Panc1 (cell line): ENCODE results near the gene PSRC1. TPM values are rescaled to one million over a fixed set of nuclear protein-coding genes. Genes with fewer than 3 reads are reported as not detected.

Experiments used
- ATAC-seq: fragments of 200-7000 bp; cut with Tn5 transposase; 2 replicates; pipeline ENCODE4 v1.9.1; 2020; ENCODE audit warnings: mild to moderate bottlenecking, moderate library complexity
- BruUV-seq: library from RNA; stranded (reverse); fragments of 400-500 nt; replicated peaks from 2 replicates; lab custom pipeline; 2021; lab: Mats Ljungman, UMichigan
- CTCF ChIA-PET: fragments of 300-600 bp; sonication (Branson Sonifier 250); formaldehyde crosslinking; loops from one replicate; lab custom pipeline; 2022; ENCODE audit warnings: antibody characterized with exemption; lab: Charles Lee
- POLR2A ChIA-PET: fragments of 300-600 bp; sonication (Branson Sonifier 250); formaldehyde crosslinking; loops from one replicate; lab custom pipeline; 2022; ENCODE audit warnings: antibody characterized with exemption; lab: Charles Lee
- DNase-seq: peaks from one replicate; pipeline ENCODE4 v3.0.0-alpha.2; 2010; ENCODE audit warnings: low read depth, low spot score
- H3K27ac ChIP-seq: 2 replicates; pipeline ENCODE4 v1.5.1; 2011; ENCODE audit warnings: mild to moderate bottlenecking, low read length, inconsistent platforms
- H3K27me3 ChIP-seq: fragments of 200-500 bp; sonication (Bioruptor generic); 2 replicates; pipeline ENCODE4 v1.6.0; 2014; ENCODE audit warnings: low read length, inconsistent platforms; ENCODE audit not compliant: control insufficient read depth, insufficient read depth
- H3K36me3 ChIP-seq: fragments of 200-500 bp; sonication (Bioruptor generic); 2 replicates; pipeline ENCODE4 v1.5.1; 2014; ENCODE audit warnings: inconsistent platforms, mild to moderate bottlenecking, low read length, moderate library complexity; ENCODE audit not compliant: control insufficient read depth, insufficient read depth
- H3K4me1 ChIP-seq: 2 replicates; pipeline ENCODE4 v1.5.1; 2011; ENCODE audit warnings: inconsistent platforms, mild to moderate bottlenecking, low read length, moderate library complexity; ENCODE audit not compliant: control insufficient read depth, insufficient read depth
- H3K4me3 ChIP-seq, 2 experiments: 2 replicates each; pipeline ENCODE4 v1.5.1; 2011 to 2012; ENCODE audit warnings: low read depth in 2 of 2, low read length in 2 of 2, mild to moderate bottlenecking in 2 of 2, inconsistent platforms in 1 of 2, moderate library complexity in 1 of 2
- H3K9me3 ChIP-seq: fragments of 200-500 bp; sonication (Bioruptor generic); 2 replicates; pipeline ENCODE4 v1.5.1; 2014; ENCODE audit warnings: low read depth, mild to moderate bottlenecking, inconsistent platforms, low read length, moderate library complexity; ENCODE audit not compliant: control insufficient read depth, insufficient read depth
- CTCF ChIP-seq: fragments of 450-650 bp; IDR thresholded peaks from 2 replicates; pipeline ENCODE4 v1.5.1; 2017; ENCODE audit warnings: mild to moderate bottlenecking
- POLR2AphosphoS5 ChIP-seq: IDR thresholded peaks from 2 replicates; pipeline ENCODE4 v1.6.1; 2012; ENCODE audit warnings: mild to moderate bottlenecking, low read depth, low read length, moderate library complexity
- SIN3A ChIP-seq: IDR thresholded peaks from 2 replicates; pipeline ENCODE4 v1.6.1; 2012; ENCODE audit warnings: low read depth, mild to moderate bottlenecking, low read length, moderate library complexity, borderline replicate concordance; ENCODE audit not compliant: insufficient read depth
- TCF7L2 ChIP-seq: IDR thresholded peaks from 2 replicates; pipeline ENCODE4 v1.6.1; 2011; ENCODE audit warnings: mild to moderate bottlenecking, low read depth, low read length, inconsistent platforms
- in situ Hi-C: cut with HindIII; loops from 2 replicates; pipeline ENCODE4 v1.10.0; 2016; ENCODE audit warnings: low sequenced_read_pairs, low pct_unique_long_range_greater_than_20kb
- intact Hi-C: fragments of 100-400 bp; cut with micrococcal nuclease; formaldehyde crosslinking; loops from one replicate; pipeline ENCODE4 v1.10.0; 2022; ENCODE audit not compliant: unreplicated experiment
- total RNA-seq: library from RNA; stranded (reverse); gene quantifications from one replicate; pipeline ENCODE4 v1.2.1, GENCODE V29; 2021; ENCODE audit not compliant: unreplicated experiment
- TF ChIP-seq, protein P1 (sequence below), 2 experiments: IDR thresholded peaks; 2 replicates each; pipeline ENCODE4 v1.6.1; 2011 to 2012; ENCODE audit warnings: low read depth in 2 of 2, control low read depth in 1 of 2, low read length in 1 of 2, mild to moderate bottlenecking in 1 of 2, moderate library complexity in 1 of 2; ENCODE audit not compliant: insufficient read depth in 1 of 2

PSRC1 gene
- total RNA-seq, 1 experiment from 2014 or later = 40.6 TPM

- H3K9me3 ChIP-seq = no peaks in the 10 kb centered on the region
- no peak for ATAC-seq
- H3K27me3 ChIP-seq = no peaks in the 10 kb centered on the region
- POLR2A ChIA-PET = no interaction called here
- no peak overlapping the region for H3K4me3 ChIP-seq
- CTCF ChIA-PET = no interaction called here
- H3K4me1 ChIP-seq = peaks cover 7% of the 10 kb centered on the region
- no peak for TF ChIP-seq TCF7L2
- no peak for TF ChIP-seq CTCF
- no peak for TF ChIP-seq POLR2AphosphoS5
- no peak for TF ChIP-seq SIN3A
- TF ChIP-seq, protein P1, sequence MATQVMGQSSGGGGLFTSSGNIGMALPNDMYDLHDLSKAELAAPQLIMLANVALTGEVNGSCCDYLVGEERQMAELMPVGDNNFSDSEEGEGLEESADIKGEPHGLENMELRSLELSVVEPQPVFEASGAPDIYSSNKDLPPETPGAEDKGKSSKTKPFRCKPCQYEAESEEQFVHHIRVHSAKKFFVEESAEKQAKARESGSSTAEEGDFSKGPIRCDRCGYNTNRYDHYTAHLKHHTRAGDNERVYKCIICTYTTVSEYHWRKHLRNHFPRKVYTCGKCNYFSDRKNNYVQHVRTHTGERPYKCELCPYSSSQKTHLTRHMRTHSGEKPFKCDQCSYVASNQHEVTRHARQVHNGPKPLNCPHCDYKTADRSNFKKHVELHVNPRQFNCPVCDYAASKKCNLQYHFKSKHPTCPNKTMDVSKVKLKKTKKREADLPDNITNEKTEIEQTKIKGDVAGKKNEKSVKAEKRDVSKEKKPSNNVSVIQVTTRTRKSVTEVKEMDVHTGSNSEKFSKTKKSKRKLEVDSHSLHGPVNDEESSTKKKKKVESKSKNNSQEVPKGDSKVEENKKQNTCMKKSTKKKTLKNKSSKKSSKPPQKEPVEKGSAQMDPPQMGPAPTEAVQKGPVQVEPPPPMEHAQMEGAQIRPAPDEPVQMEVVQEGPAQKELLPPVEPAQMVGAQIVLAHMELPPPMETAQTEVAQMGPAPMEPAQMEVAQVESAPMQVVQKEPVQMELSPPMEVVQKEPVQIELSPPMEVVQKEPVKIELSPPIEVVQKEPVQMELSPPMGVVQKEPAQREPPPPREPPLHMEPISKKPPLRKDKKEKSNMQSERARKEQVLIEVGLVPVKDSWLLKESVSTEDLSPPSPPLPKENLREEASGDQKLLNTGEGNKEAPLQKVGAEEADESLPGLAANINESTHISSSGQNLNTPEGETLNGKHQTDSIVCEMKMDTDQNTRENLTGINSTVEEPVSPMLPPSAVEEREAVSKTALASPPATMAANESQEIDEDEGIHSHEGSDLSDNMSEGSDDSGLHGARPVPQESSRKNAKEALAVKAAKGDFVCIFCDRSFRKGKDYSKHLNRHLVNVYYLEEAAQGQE (IDR thresholded peaks at IDR 0.05; ENCODE audit: insufficient read depth in 1 of 2, low read depth in 2 of 2, low read length in 1 of 2) = no peak
- DNase-seq = no peak
- intact Hi-C loops = no loop called here
- no TSS peak for BruUV-seq
- H3K27ac ChIP-seq = no peak overlapping the region
- no peaks in the 10 kb centered on the region for H3K36me3 ChIP-seq
- in situ Hi-C loops = no loop called here
Measured at GRCh38 chr1:109269212-109269980, 13.5 kb downstream of the PSRC1 start.

DNA sequence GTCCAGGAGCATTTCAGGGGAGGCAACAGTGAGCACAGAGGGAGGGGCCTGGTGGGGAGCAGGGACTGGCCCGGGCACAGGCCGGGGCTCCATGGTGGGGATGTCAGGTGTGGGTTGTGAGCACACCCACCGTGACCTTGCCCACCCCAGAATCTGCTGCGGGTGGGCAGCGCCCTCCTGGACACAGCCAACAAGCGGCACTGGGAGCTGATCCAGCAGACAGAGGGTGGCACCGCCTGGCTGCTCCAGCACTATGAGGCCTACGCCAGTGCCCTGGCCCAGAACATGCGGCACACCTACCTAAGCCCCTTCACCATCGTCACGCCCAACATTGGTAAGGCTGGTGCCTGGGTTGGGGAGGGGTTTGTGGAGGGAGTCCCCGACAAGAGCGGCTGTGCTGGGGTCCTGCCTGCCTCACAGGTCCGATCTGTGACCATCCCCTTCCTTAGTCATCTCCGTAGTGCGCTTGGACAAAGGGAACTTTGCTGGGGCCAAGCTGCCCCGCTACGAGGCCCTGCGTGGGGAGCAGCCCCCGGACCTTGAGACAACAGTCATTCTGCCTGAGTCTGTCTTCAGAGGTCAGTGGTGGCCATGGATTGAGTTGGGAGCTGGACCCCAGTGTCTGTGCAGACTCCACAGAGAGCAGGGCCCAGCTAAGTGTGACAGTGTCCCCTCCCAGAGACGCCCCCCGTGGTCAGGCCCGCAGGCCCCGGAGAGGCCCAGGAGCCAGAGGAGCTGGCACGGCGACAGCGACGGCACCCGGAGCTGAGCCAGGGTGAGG, 14.3 kb downstream of the PSRC1 start:
- intact Hi-C loops (no loop called here), in situ Hi-C loops (no loop called here)
- H3K27me3 ChIP-seq = no peaks in the 10 kb centered on the region
- H3K4me3 ChIP-seq = no peak overlapping the region
- no peaks in the 10 kb centered on the region for H3K9me3 ChIP-seq
- H3K4me1 ChIP-seq = no peaks in the 10 kb centered on the region; the same call in none of the 2 replicates
- no peak for DNase-seq
- TF ChIP-seq, protein P1 (IDR thresholded peaks at IDR 0.05; ENCODE audit: insufficient read depth in 1 of 2, low read depth in 2 of 2, low read length in 1 of 2) = no peak
- no peak for TF ChIP-seq SIN3A
- no peak for TF ChIP-seq TCF7L2
- no peak for TF ChIP-seq POLR2AphosphoS5
- TF ChIP-seq CTCF = no peak
- CTCF ChIA-PET = interaction anchor here (0.5 kb wide), 1 partner anchor 22 kb away, joined by 3 read pairs; no protein-coding TSS in a partner anchor
- POLR2A ChIA-PET = interaction anchor here (0.7 kb wide), 1 partner anchor 8 kb away, joined by 3 read pairs; no protein-coding TSS in a partner anchor
- no peaks in the 10 kb centered on the region for H3K36me3 ChIP-seq
- no TSS peak for BruUV-seq
- H3K27ac ChIP-seq = no peak overlapping the region
- no peak for ATAC-seq
